NCI-H2107 treated with DMSO at 0.1 percent for 48 hours (cell line): ENCODE data around the gene MAGEE2.
"Not testable (repeated sequence)": the region's sequence is repeated elsewhere in the genome, so short reads cannot be mapped to it uniquely, and the experiment has no call there.

Experiments
- DNase-seq: peaks from one replicate; lab custom pipeline; 2025; ENCODE audit not compliant: unreplicated experiment; lab: John Stamatoyannopoulos, UW

The MAGEE2 gene, protein sequence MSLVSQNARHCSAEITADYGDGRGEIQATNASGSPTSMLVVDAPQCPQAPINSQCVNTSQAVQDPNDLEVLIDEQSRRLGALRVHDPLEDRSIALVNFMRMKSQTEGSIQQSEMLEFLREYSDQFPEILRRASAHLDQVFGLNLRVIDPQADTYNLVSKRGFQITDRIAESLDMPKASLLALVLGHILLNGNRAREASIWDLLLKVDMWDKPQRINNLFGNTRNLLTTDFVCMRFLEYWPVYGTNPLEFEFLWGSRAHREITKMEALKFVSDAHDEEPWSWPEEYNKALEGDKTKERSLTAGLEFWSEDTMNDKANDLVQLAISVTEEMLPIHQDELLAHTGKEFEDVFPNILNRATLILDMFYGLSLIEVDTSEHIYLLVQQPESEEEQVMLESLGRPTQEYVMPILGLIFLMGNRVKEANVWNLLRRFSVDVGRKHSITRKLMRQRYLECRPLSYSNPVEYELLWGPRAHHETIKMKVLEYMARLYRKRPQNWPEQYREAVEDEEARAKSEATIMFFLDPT

DNA sequence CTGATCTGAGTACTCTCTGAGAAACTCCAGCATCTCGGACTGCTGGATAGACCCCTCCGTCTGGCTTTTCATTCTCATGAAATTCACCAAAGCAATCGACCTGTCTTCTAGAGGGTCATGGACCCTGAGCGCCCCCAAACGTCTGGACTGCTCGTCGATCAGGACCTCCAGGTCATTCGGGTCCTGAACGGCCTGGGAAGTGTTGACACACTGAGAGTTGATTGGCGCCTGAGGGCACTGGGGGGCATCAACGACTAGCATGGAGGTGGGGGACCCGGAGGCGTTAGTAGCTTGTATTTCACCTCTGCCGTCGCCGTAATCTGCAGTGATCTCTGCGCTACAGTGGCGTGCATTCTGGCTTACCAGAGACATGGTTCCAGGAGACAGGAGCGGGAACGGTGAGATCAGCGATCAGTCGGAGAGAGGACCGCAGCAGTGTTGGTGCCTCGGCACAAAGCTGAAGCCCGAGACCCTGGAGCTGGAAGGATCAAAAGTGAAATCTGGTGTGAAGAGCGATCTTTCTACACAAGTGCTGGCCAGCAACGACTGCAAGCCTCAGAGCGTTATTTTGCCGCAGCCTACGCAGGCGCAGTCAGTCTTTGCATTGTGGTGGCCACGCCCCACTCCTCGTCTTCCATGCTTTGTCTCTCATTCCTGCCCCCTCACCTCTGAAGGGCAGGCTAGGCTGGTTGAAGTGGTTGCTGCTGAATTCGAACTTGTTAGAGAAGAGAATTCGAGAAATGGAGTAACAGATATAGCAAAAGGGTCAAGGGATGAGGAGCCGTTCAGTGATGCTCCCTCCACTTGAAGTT lies at the start of gene MAGEE2:
TSS of gene MAGEE2 (minus strand) at position 575 of the 812 bp plus-strand sequence. CDS start at position 372, 203 bp downstream.
- DNase-seq, result no peak

DNA sequence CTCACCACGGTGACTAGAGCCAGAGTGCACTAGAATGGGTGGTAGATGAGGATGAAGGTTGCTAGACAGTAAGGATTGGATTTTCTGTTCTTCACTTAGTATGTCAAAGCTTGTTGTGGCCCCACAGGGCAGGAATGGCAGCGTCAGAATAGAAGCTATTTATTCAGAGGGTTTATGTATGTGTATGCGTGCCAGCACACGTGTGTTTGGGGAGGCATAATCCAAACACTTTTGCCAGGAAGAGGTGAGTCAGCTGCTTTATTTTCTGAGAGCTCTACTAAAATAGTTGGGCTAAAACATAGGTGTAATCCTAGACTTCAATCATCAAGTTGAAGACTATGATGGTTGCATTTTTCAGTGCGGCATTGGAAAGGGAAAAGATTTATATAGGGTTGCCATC lies 1.2 kb upstream of the MAGEE2 start:
- no peak for DNase-seq

DNA sequence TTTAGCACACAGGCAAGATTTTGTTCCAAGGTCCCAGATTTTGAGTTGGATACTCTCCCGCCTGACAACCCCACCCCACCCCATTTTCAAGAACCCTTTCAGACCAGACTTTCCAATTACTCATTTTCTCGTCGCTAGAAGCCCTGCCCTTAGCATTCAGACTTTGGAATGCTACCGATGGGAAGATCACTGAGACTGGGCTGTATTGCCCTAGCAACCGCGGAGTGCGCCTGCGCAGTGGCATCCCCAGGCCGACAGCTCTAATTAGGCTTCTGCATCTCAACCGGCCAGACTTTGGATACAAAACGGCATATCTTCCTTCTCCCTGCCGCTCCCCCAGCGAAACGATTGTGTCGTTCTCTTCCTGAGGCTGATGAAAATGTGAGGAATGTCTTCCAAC lies 3.4 kb downstream of the MAGEE2 start:
- DNase-seq, result no peak

DNA sequence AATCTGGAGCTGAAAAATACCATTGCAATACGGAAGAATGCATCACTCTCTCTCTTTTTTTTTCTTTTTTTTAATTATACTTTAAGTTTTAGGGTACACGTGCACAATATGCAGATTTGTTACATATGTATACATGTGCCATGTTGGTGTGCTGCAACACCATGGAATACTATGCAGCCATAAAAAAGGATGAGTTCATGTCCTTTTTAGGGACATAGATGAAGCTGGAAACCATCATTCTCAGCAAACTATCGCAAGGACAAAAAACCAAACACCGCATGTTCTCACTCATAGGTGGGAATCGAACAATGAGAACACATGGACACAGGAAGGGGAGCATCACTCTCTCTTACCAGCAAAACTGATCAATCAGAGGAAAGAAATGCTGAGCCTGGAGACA lies 17.0 kb downstream of the MAGEE2 start:
- DNase-seq, result not testable (repeated sequence)

DNA sequence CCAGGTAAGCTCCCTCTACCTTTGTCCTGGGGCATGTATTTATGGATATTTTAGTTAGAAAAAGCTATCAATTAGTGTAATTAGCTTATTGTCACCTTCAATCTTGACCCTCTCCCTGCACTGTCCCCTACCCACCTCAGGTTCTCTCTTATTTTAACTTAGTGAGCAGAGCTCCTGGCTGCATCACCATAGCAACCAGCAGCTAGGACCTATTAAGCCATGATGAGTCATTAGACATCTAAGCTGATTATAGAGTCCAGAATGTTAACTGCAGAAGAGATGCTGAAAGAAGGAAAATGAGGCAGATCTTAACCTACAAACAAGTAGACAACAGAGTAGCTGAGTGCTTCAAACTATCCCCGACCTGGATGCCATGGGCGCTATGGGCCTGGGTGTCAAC lies 36.6 kb downstream of the MAGEE2 start:
- no peak for DNase-seq

DNA sequence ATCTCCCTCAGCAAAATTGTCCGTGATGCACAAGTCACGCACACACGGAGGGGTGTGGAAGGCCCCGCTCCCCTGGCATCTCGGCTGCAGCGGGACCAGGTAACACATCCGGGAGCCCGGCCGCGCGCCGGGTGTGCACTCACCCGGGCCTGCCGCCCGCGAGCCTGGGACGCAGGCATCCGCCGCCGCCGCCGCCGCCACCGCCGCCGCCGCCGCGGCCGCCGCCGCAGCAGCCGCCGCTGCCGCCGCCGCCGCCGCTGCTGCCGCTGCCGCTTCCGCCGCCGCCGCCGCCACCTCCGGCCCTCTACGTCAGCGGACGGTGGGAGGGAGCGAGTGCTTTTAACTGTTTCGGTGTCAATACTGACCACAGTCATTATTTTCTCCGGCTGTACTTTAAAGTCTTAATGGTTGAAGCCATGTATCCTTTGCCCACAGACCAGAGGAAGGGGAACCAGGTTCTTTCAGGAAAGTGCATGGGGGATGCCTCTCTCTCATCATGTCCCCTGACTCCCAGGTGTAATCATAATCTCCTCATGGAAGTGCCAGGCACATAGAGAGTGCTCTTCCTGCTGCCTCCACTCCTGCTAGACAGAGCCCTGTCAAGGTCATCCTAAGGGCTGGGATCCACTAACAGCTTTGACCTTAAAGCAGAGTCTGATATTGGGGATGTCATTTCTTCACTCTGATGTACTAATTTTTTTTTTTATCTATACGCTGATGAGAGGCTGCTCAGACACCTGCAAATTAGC lies 38.0 kb downstream of the MAGEE2 start:
- no peak for DNase-seq
